H9 (cell line): ENCODE measurements around the gene C1QB. TPM values are rescaled to one million over a fixed set of nuclear protein-coding genes. Genes with fewer than 3 reads are reported as not detected.

Experiments used
- DNase-seq: peaks from one replicate; pipeline ENCODE4 v3.0.0-alpha.2; 2017
- H2AFZ ChIP-seq: one replicate; pipeline ENCODE4 v1.6.1; 2013; ENCODE audit warnings: mild to moderate bottlenecking, low read length, control low read depth, moderate library complexity
- H2AK5ac ChIP-seq: 2 replicates; pipeline ENCODE4 v1.6.1; 2013; ENCODE audit warnings: low read length, control low read depth, mixed read lengths; ENCODE audit not compliant: insufficient read length
- H2BK120ac ChIP-seq: one replicate; pipeline ENCODE4 v1.6.1; 2013; ENCODE audit warnings: low read depth, mild to moderate bottlenecking, low read length, control low read depth, inconsistent platforms; ENCODE audit not compliant: poor library complexity, severe bottlenecking
- H2BK12ac ChIP-seq: 2 replicates; pipeline ENCODE4 v1.6.1; 2013; ENCODE audit warnings: low read length, control low read depth, mixed read lengths, low read depth; ENCODE audit not compliant: insufficient read length
- H2BK15ac ChIP-seq: 2 replicates; pipeline ENCODE4 v1.6.1; 2013; ENCODE audit warnings: low read depth, low read length, control low read depth
- H2BK20ac ChIP-seq: one replicate; pipeline ENCODE4 v1.6.1; 2013; ENCODE audit warnings: low read depth, mild to moderate bottlenecking, low read length, control low read depth, inconsistent platforms; ENCODE audit not compliant: poor library complexity, severe bottlenecking
- H2BK5ac ChIP-seq: 2 replicates; pipeline ENCODE4 v1.6.1; 2013; ENCODE audit warnings: low read length, control low read depth, mixed read lengths; ENCODE audit not compliant: insufficient read length
- H3K14ac ChIP-seq: 2 replicates; pipeline ENCODE4 v1.6.1; 2013; ENCODE audit warnings: low read length, control low read depth; ENCODE audit not compliant: insufficient read depth
- H3K18ac ChIP-seq: 2 replicates; pipeline ENCODE4 v1.6.1; 2013; ENCODE audit warnings: low read depth, mild to moderate bottlenecking, mixed read lengths, low read length, control low read depth; ENCODE audit not compliant: insufficient read length
- H3K23ac ChIP-seq: 2 replicates; pipeline ENCODE4 v1.6.1; 2013; ENCODE audit warnings: low read length, control low read depth, mixed read lengths, low read depth; ENCODE audit not compliant: insufficient read length
- H3K23me2 ChIP-seq: 2 replicates; pipeline ENCODE4 v1.6.1; 2013; ENCODE audit warnings: low read depth, mild to moderate bottlenecking, mixed read lengths, low read length, control low read depth; ENCODE audit not compliant: insufficient read length, poor library complexity, severe bottlenecking
- H3K27ac ChIP-seq: 2 replicates; pipeline ENCODE4 v1.5.1; 2013; ENCODE audit warnings: low read length, control low read depth, mixed read lengths, low read depth; ENCODE audit not compliant: insufficient read length
- H3K27me3 ChIP-seq: 2 replicates; pipeline ENCODE4 v1.6.1; 2013; ENCODE audit warnings: low read length, control low read depth, inconsistent platforms; ENCODE audit not compliant: insufficient read depth
- H3K4ac ChIP-seq: 2 replicates; pipeline ENCODE4 v1.6.1; 2013; ENCODE audit warnings: low read depth, mild to moderate bottlenecking, control low read depth, inconsistent platforms, low read length, moderate library complexity
- H3K4me1 ChIP-seq: 2 replicates; pipeline ENCODE4 v1.6.1; 2013; ENCODE audit warnings: low read length, control low read depth, inconsistent platforms; ENCODE audit not compliant: insufficient read depth
- H3K4me2 ChIP-seq: 2 replicates; pipeline ENCODE4 v1.6.1; 2013; ENCODE audit warnings: low read length, control low read depth, mixed read lengths; ENCODE audit not compliant: insufficient read length, insufficient read depth
- H3K56ac ChIP-seq: 2 replicates; pipeline ENCODE4 v1.6.1; 2013; ENCODE audit warnings: low read depth, mild to moderate bottlenecking, mixed read lengths, low read length, control low read depth; ENCODE audit not compliant: insufficient read length
- H3K79me1 ChIP-seq: 2 replicates; pipeline ENCODE4 v1.6.1; 2013; ENCODE audit warnings: low read depth, mild to moderate bottlenecking, moderate library complexity, low read length, control low read depth, inconsistent platforms; ENCODE audit not compliant: insufficient read depth, poor library complexity, severe bottlenecking
- H3K79me2 ChIP-seq: 2 replicates; pipeline ENCODE4 v1.6.1; 2013; ENCODE audit warnings: low read length, control low read depth, inconsistent platforms; ENCODE audit not compliant: insufficient read depth
- H3K9ac ChIP-seq: 2 replicates; pipeline ENCODE4 v1.6.1; 2013; ENCODE audit warnings: low read length, control low read depth, mixed read lengths; ENCODE audit not compliant: insufficient read length; ENCODE audit errors: extremely low read depth
- H3K9me3 ChIP-seq: one replicate; pipeline ENCODE4 v1.6.1; 2013; ENCODE audit warnings: low read depth, low read length, inconsistent platforms; ENCODE audit not compliant: control insufficient read depth
- H3T11ph ChIP-seq: one replicate; pipeline ENCODE4 v1.6.1; 2013; ENCODE audit warnings: mild to moderate bottlenecking, low read length, control low read depth, inconsistent platforms
- H4K20me1 ChIP-seq: one replicate; pipeline ENCODE4 v1.6.1; 2013; ENCODE audit not compliant: control insufficient read depth, insufficient read length, insufficient read depth
- H4K5ac ChIP-seq: 2 replicates; pipeline ENCODE4 v1.6.1; 2013; ENCODE audit warnings: low read depth, mild to moderate bottlenecking, mixed read lengths, low read length, control low read depth; ENCODE audit not compliant: insufficient read length
- H4K8ac ChIP-seq: replicated peaks from 2 replicates; pipeline ENCODE4 v1.6.1; 2013; ENCODE audit warnings: low read length, control low read depth, mixed read lengths, low read depth; ENCODE audit not compliant: insufficient read length
- H4K91ac ChIP-seq: 2 replicates; pipeline ENCODE4 v1.6.1; 2013; ENCODE audit warnings: low read depth, mild to moderate bottlenecking, moderate library complexity, mixed read lengths, low read length, control low read depth; ENCODE audit not compliant: insufficient read length
- H3K27ac Mint-ChIP-seq, 3 experiments: 2 replicates in 2 of 3; 3 replicates in 1 of 3; pipeline ENCODE4 v1.8.0; 2020 to 2021; ENCODE audit warnings: mixed read lengths in 3 of 3, mild to moderate bottlenecking in 1 of 3, moderate library complexity in 1 of 3
- H3K27me3 Mint-ChIP-seq: 2 replicates; pipeline ENCODE4 v1.8.0; 2021; ENCODE audit warnings: low read depth, mild to moderate bottlenecking, moderate library complexity, mixed read lengths
- H3K36me3 Mint-ChIP-seq, 3 experiments: 2 replicates in 2 of 3; 3 replicates in 1 of 3; pipeline ENCODE4 v1.8.0; 2020 to 2021; ENCODE audit warnings: low read depth in 3 of 3, mixed read lengths in 3 of 3; ENCODE audit not compliant: insufficient read depth in 1 of 3
- H3K4me1 Mint-ChIP-seq, 2 experiments: 2 replicates each; pipeline ENCODE4 v1.8.0; 2020; ENCODE audit warnings: mixed read lengths in 2 of 2
- H3K4me3 Mint-ChIP-seq, 2 experiments: 2 replicates in 1 of 2; 3 replicates in 1 of 2; pipeline ENCODE4 v1.8.0; 2020 to 2021; ENCODE audit warnings: mild to moderate bottlenecking in 2 of 2, mixed read lengths in 2 of 2, moderate library complexity in 1 of 2
- H3K9me3 Mint-ChIP-seq, 2 experiments: 2 replicates in 1 of 2; 3 replicates in 1 of 2; pipeline ENCODE4 v1.8.0; 2020; ENCODE audit warnings: mild to moderate bottlenecking in 2 of 2, mixed read lengths in 2 of 2, moderate library complexity in 1 of 2
- WGBS: extraction: QIAGEN DNeasy Blood & Tissue Kit; methylation state at CpG from one replicate; pipeline ENCODE4 v1.1.7; 2013; ENCODE audit warnings: missing lambda C conversion rate, low lambda C conversion rate, mixed read lengths; ENCODE audit not compliant: insufficient read length; ENCODE audit errors: extremely low coverage; 5-methylcytosine and 5-hydroxymethylcytosine counted together
- total RNA-seq: library from RNA; stranded (reverse); gene quantifications from 2 replicates; pipeline ENCODE4 v1.2.1, GENCODE V29; 2021
- TF ChIP-seq, protein P1 (sequence below): fragments of 200-600 bp; sonication (generic); conservative IDR thresholded peaks from 3 replicates; pipeline ENCODE4 v1.8.0; 2021; ENCODE audit warnings: antibody characterized with exemption, mild to moderate bottlenecking

C1QB gene
- total RNA-seq, 1 experiment from 2014 or later, result not detected

DNA sequence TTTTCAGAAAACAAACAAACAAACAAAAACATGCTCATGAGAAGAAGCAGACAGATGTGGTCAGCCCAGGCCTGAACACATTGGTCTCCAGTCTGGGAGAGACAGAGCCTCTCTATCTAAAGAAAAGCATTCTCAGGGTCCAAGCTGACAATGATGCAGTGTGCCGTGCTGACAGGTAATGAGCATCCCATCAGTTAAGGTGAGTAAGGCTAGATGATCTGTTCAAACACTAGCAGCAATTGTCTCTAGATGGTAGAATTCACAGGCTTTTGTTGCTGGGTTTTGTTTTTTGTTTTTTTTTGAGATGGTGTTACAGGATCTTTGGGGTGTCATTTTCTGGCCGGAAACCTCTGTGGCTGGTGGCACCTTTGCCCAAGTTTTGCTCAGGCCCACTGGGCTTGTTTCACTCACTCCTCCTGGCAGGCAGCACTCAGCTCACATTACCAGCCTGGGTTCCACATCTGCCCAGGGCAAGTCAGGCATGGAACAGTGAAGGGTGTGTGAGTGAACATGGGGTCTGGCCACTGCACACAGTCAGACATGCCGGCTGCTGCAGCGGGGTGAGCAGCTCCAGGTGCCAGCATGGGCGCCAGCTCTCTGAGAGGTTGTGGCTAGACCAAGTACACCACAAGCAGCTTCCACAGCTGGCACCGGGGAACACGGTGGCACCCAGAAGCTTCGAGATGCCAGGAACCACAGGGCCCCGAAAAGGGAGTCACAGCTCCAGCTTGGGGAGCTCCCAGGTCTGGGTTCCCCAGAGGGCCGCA lies 19.2 kb upstream of the C1QB start:
- Histone ChIP-seq H3K9me3 (no peaks in the 10 kb centered on the region), H4K5ac (no peak overlapping the region), H3K79me1 (no peaks in the 10 kb centered on the region), H3K79me2 (no peaks in the 10 kb centered on the region), H3K27me3 (no peaks in the 10 kb centered on the region), H2AK5ac (no peak overlapping the region), H2AFZ (no peak overlapping the region), H4K8ac (no peak overlapping the region), H3K23ac (no peak overlapping the region), H3K23me2 (no peaks in the 10 kb centered on the region), H2BK120ac (no peak overlapping the region), H4K91ac (no peak overlapping the region), H2BK15ac (no peak overlapping the region), H3K56ac (no peak overlapping the region), H3K18ac (no peak overlapping the region), H2BK5ac (no peak overlapping the region), H3K14ac (no peak overlapping the region), H3K9ac (no peak overlapping the region), H2BK12ac (no peak overlapping the region), H3K4ac (no peak overlapping the region), H4K20me1 (peaks cover 3% of the 10 kb centered on the region), H3K4me2 (no peak overlapping the region), H2BK20ac (no peak overlapping the region), H3K4me1 (peaks cover 5% of the 10 kb centered on the region), H3K27ac (no peak overlapping the region), H3T11ph (no peak overlapping the region)
- H3K27ac Mint-ChIP-seq, result no peak overlapping the region
- no peaks in the 10 kb centered on the region; a peak in 1 of 7 replicates for H3K36me3 Mint-ChIP-seq
- H3K27me3 Mint-ChIP-seq, result peaks cover 1% of the 10 kb centered on the region
- peaks cover 29 to 37% of the 10 kb centered on the region in 2 experiments for H3K4me1 Mint-ChIP-seq
- TF ChIP-seq, protein P1, sequence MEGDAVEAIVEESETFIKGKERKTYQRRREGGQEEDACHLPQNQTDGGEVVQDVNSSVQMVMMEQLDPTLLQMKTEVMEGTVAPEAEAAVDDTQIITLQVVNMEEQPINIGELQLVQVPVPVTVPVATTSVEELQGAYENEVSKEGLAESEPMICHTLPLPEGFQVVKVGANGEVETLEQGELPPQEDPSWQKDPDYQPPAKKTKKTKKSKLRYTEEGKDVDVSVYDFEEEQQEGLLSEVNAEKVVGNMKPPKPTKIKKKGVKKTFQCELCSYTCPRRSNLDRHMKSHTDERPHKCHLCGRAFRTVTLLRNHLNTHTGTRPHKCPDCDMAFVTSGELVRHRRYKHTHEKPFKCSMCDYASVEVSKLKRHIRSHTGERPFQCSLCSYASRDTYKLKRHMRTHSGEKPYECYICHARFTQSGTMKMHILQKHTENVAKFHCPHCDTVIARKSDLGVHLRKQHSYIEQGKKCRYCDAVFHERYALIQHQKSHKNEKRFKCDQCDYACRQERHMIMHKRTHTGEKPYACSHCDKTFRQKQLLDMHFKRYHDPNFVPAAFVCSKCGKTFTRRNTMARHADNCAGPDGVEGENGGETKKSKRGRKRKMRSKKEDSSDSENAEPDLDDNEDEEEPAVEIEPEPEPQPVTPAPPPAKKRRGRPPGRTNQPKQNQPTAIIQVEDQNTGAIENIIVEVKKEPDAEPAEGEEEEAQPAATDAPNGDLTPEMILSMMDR, result no peak
- H3K9me3 Mint-ChIP-seq, result no peaks in the 10 kb centered on the region; a peak in 1 of 5 replicates
- no CpG with 5 or more reads among the region's 10 CpGs for WGBS
- no peak for DNase-seq
- H3K4me3 Mint-ChIP-seq, result no peak overlapping the region
